Measurements from ENCODE around the gene TSPAN16.
A peak's percentile ranks its signal among the peaks of the same experiment; 100 is the strongest.
"Not testable (repeated sequence)": the region's sequence is repeated elsewhere in the genome, so short reads cannot be mapped to it uniquely, and the experiment has no call there.

The TSPAN16 gene

DNA sequence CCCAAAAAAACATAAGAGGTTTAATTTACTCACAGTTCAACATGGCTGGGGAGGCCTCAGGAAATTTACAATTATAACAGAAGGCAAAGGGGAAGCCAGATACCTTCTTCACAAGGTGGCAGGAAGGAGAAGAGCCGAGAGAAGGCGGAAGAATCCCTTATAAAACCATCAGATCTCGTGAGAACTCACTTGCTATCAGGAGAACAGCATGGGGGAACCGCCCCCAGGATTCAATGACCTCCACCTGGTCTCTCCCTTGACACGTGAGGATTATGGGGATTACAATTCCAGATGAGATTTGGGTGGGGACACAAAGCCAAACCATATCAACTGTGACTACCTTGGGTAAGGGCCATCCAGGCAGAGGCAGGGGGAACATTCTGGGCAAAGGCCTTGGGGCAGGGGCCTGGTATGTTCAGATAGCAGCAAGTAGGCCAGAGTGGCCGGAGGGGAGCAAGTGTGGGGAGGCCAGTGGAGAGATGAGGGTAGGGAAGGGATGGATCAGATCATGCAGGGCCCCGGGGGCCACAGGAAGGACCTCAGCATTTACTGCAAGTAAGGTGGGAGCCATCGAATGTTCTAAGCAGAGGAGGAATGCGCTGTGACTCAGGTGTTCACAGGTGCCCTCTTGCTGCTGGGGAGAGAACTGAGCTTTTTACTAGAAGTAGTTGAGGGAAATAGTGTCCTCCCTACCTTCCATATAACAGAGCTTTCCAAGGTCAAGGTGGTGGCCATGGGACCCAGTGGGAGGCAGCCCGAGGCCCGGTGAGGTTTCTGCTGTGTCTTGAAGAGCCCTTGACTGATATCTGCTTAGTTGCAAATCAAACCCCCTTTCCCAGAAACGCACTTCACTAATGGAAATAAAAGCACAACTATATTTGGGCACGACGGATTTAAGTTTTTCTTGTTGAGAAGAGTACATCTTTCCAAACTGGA, 25.5 kb downstream of the TSPAN16 start:
- no peak for DNase-seq

- no peak for DNase-seq
These were observed 26.5 kb downstream of the TSPAN16 start for GRCh38 chr19:11322269-11323024.

DNA sequence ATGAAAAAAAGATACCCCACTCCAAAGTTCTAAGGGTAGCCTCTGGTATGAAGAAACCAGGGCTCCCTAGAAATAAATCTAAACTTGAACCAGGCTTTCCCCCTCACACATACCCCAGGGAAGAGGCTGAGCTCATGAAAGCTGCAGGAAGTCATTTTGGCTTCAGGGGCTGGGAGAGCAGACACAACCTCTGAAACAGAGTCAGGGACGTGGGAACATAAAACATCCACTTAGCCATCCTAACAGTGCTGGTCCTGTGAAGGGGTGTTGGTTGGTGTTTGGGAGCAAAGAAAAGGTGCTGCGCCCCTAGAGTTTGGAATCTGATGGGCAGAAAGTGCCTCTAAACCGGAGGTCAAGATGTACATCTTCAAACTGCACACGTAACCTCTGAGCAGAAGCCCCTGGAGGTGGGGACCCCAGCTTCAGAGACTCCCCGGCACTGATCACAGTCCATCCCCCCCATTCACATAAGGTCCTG, 27.7 kb downstream of the TSPAN16 start:
- DNase-seq: no peak

DNA sequence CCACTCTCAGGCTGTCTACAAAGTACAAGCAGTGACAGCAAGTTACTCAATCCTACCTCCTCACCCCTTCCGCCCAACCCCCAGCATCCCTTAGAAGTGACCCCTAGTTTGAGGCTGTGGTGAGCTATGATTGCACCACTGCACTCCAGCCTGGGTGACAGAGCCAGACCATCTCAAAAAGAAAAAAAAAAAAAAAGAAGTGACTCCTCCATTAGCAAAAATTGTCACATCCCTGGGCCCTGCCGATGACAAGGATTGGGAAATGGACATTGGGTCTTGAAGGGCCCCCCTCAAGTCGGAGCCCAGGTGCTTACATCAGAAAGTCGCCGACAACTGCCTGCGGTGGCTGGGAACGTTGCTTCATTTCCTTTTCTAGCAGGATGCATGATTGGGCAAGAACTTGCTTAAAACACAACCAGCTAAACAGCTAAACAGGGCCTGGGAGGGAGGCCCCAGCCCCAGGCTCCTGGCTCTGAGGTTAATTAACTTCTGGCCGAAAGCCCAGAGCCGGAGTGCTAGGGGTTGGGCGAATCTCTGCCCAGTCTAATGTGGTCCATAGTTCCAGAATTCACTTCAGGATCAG, 28.2 kb downstream of the TSPAN16 start:
- peak; percentile 39 to 50 for DNase-seq

- DNase-seq: no peak
These were observed 28.9 kb downstream of the TSPAN16 start for GRCh38 chr19:11324748-11325389.

DNA sequence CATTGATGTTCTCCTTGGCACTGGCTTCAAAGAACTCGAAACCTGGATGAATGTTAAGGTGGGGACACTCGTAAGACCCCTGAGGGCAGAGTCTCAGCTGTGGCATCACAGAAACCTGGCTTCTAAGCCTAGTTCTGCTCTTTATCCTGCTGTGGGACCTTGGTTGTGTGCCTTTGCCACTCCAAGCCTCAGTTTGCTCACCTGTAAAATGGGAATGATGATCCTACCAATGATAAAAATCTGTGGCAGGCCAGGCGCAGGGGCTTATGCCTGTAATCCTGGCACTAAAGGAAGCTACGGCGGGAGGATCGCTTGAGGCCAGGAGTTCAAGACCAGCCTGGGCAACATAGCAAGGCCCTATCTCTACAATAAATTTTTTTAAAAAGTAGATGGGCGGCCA, 29.6 kb downstream of the TSPAN16 start:
- no peak for DNase-seq

DNA sequence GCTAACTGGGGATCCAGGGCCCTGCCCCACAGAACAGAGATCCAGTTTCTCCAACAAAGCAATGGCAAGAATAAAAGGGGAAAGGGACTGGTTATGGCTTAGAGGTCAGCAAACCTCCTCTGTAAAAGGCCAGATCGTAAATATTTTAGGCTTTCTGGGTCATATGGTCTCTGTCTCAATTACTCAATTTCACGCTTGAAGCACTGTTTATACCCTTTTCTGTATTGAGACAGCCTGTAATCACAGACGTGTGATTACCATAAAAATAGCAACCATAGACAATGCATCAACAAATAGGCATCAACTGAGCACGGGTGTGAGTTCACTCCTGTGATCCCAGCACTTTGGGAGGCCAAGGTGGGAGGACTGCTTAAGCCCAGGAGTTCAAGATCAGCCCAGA, 34.2 kb downstream of the TSPAN16 start:
- no peak for DNase-seq

GRCh38 chr19:11331502-11331901, 35.5 kb downstream of the TSPAN16 start:
- DNase-seq: no peak

DNA sequence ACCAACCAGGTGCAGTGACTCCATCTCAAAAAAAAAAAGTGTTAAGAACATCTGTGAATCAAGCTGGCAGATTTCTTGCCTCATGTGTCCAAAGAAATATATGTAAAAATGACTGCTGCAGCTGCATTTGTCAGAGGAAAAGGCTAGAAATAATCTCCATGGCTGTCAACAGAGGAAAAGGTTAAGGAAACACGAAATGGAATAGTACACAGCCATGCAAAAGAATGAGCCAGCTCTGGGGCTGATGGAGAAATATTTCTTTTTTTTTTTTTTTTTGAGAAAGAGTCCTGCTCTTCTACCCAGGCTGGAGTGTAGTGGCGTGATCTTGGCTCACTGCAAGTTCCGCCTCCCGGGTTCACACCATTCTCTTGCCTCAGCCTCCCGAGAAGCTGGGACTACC, 36.9 kb downstream of the TSPAN16 start:
- DNase-seq: no peak

DNA sequence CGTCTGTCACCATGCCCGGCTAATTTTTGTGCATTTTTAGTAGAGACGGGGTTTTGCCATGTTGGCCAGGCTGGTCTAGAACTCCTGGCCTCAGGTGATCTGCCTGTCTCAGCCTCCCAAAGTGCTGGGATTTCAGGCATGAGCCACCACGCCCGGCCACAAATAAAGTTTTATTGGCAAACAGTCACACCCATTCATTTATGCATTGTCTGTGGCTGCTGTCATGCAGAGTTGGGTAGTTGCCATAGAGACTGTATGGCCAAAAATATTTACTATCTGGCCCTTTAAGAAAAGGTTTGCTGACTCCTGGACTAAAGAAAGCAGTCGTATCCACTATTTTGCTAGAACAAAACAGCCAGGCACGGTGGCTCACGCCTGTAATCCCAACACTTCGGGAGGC, 37.9 kb downstream of the TSPAN16 start:
- DNase-seq: not testable (repeated sequence)

- no peak for DNase-seq
These were observed 39.6 kb downstream of the TSPAN16 start for GRCh38 chr19:11335449-11336146.

DNA sequence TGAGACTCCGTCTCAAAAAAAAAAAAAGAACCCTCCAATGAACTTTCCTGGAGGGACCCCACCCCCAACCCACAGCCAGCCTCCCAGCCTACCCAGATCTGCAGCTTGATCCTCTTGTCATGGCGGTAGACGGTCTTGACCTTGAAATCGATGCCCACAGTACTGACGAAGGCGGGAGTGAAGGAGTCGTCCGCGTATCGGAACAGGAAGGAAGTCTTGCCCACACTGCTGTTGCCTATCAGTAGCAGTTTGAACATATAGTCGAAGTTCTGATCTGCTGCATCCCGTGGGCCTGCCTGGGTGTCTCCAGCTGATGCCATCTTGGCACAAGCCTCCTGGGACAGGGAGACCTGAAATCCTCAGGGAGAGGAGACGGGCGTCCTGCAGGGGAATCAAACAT, 41.1 kb downstream of the TSPAN16 start:
- DNase-seq: no peak

DNA sequence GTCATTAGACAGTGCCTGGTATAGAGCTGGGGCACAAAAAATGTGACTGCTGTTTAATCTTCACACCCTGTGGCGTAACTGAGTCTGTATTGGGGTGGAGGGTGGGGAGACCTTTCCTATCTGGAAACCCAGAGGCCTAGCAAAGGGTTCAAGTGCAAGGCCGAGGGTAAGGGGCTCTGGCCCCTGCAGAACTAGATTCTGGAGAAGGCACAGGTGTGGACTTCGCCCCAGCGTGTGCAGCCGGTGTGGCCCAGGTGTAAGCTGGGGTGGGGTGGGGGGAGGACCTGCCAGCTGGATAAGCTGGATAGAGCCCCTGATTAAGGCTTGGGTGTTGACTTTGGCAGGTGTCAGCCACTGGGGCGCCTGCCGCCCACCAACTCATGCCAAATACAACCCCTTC, 42.2 kb downstream of the TSPAN16 start:
- no peak for DNase-seq

- DNase-seq: no peak
These were observed 42.8 kb downstream of the TSPAN16 start for GRCh38 chr19:11338569-11339253.

GRCh38 chr19:11339254-11340098, 43.5 kb downstream of the TSPAN16 start, which contains the start of gene RAB3D:
Gene RAB3D (minus strand): TSS chr19:11339657. CDS start chr19:11337399, 2,258 bp downstream.
- DNase-seq: peak; percentile 87 to 90

- DNase-seq: not testable (repeated sequence)
These were observed 44.1 kb downstream of the TSPAN16 start for GRCh38 chr19:11340099-11340467.

DNA sequence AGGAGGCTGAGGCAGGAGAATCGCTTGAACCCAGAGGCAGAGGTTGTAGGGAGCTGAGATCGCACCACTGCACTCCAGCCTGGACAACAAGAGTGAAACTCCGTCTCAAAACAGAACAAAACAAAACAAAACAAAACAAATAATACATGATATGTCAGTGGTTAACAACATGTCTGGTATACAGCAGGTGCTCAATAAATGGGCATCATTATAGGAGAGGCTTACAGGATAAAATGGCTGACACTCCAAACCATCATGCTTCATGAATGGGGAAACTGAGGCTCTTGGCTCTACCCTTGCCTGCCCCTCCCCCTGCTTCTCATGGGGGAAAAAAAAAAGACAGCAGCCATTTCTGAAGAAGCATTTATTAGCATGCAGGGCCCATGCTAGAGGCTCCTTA, 46.5 kb downstream of the TSPAN16 start:
- no peak for DNase-seq

DNA sequence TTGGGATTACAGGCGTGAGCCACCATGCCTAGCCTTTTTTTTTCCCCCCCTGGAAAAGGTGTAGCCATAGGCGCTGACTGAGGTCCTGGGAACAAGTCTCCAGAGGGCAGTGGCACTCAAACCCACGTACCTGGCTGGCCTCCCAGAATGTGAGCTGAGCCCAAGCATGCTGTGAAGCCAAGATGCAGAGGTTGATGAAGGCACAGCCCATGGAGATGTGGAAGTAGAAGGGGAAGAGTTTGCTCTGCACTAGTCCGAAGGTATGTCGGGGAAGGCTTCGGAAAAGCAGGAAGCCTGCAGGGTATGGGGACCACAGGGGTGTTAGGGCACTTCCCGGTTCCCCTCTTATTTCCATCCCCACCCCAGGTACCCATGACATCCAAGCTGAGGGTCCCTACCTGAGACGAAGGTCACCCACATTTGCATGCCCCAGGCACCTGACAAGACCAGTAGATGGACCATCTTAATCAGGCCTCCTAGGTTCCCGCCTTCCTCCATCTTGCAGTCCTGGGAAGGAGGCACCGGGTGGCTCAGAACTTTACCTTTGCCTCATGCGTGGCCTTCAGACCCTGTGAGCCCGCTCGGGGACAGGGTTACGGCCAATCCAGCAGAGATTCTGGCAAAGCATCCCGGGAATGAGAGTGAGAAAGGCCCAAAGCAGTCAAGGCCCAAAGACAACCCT, 49.3 kb downstream of the TSPAN16 start:
- DNase-seq: no peak

DNA sequence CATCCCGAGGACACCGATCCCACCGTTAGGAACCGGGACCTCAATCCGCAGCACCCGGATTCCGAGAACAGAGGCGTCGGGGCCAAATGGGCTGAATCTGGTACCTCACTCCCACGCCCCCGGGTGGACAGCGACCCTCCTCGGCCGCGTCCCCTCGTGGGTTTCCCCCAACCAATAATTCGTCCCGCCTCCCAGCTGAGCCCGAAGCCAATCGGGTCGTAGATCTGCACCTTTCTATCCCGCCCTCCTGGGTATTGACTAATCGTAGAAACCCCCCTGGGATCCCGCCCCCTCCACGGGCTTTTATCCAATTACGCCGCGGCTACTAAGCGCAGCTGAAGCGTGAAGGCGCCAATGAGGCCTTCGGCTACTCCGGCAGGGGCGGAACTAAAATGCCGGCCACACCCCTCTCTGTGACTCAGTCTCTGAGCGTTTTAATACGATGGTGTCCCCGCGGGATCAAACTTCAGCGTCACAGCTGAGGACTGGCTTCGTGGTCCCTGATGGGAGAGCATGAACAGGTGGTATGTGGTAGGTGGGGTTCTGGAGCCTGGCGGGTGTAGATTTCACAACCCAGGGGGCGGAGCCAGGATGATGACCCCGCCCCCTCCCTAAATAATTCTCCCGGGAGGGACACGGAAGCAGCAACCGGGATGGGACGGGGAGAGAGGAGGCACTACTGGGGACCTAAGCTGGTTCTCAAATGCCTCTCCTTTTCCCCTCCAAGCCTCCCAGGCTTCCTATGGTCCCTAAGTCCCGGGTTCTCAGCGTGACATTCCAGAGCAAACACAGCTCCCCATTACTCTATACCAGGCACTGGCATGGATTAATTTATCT, 50.4 kb downstream of the TSPAN16 start, which contains the start of the genes CCDC159 and TMEM205:
Gene CCDC159 (plus strand): TSS at position 416 of the 837 bp plus-strand sequence. CDS start 88 bp downstream, at position 504.
Gene TMEM205 (minus strand): TSS at position 165 of the 837 bp plus-strand sequence. CDS start 649 bp downstream, outside the sequence.
- peak; percentile 98 for DNase-seq

Measured in activated T-cell treated with anti-CD3 and anti-CD28 coated beads, Interleukin-2, amount 50 U/mL, for 48 hours (primary cell).